BE2C (cell line): ENCODE measurements around the gene H2AZ2.

ENCODE experiments used
- DNase-seq: peaks from one replicate; pipeline ENCODE4 v3.0.0-alpha.2; 2020
- H3K27me3 ChIP-seq: fragments of 250-450 bp; sonication (Bioruptor Pico); 2 replicates; pipeline ENCODE4 v1.5.1; 2020; ENCODE audit warnings: mild to moderate bottlenecking
- H3K36me3 ChIP-seq: fragments of 250-450 bp; sonication (Bioruptor Pico); 2 replicates; pipeline ENCODE4 v1.5.1; 2020; ENCODE audit warnings: mild to moderate bottlenecking
- H3K4me1 ChIP-seq: fragments of 250-450 bp; sonication (Bioruptor Pico); 2 replicates; pipeline ENCODE4 v1.5.1; 2020
- H3K4me3 ChIP-seq: 2 replicates; pipeline ENCODE4 v1.5.1; 2011; ENCODE audit warnings: low read depth, low read length
- H3K9me3 ChIP-seq: fragments of 250-450 bp; sonication (Bioruptor Pico); 2 replicates; pipeline ENCODE4 v1.5.1; 2020
- TF ChIP-seq, protein P1 (sequence below): IDR thresholded peaks from 2 replicates; pipeline ENCODE4 v1.5.1; 2012; ENCODE audit warnings: mild to moderate bottlenecking, low read depth, low read length

Gene H2AZ2

GRCh38 chr7:44796504-44797328 lies 51.2 kb downstream of the H2AZ2 start, which contains the start of gene PPIA:
TSS of gene PPIA (plus strand) at chr7:44796681. CDS start at chr7:44796725, 44 bp downstream.
- DNase-seq = peak; percentile 99
- Histone ChIP-seq H3K36me3 (peaks cover 52% of the 10 kb centered on the region), H3K9me3 (no peaks in the 10 kb centered on the region), H3K4me3 (peak within 1 kb of the TSS; percentile 99), H3K27me3 (no peaks in the 10 kb centered on the region), H3K4me1 (no peaks in the 10 kb centered on the region)
- TF ChIP-seq, protein P1, sequence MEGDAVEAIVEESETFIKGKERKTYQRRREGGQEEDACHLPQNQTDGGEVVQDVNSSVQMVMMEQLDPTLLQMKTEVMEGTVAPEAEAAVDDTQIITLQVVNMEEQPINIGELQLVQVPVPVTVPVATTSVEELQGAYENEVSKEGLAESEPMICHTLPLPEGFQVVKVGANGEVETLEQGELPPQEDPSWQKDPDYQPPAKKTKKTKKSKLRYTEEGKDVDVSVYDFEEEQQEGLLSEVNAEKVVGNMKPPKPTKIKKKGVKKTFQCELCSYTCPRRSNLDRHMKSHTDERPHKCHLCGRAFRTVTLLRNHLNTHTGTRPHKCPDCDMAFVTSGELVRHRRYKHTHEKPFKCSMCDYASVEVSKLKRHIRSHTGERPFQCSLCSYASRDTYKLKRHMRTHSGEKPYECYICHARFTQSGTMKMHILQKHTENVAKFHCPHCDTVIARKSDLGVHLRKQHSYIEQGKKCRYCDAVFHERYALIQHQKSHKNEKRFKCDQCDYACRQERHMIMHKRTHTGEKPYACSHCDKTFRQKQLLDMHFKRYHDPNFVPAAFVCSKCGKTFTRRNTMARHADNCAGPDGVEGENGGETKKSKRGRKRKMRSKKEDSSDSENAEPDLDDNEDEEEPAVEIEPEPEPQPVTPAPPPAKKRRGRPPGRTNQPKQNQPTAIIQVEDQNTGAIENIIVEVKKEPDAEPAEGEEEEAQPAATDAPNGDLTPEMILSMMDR = no peak

GRCh38 chr7:44796034-44796503 lies 51.8 kb downstream of the H2AZ2 start:
- Histone ChIP-seq H3K36me3 (peaks cover 45% of the 10 kb centered on the region), H3K4me1 (no peaks in the 10 kb centered on the region), H3K4me3 (peak overlapping the region; percentile 99), H3K9me3 (no peaks in the 10 kb centered on the region), H3K27me3 (no peaks in the 10 kb centered on the region)
- TF ChIP-seq, protein P1 = no peak
- no peak for DNase-seq

DNA sequence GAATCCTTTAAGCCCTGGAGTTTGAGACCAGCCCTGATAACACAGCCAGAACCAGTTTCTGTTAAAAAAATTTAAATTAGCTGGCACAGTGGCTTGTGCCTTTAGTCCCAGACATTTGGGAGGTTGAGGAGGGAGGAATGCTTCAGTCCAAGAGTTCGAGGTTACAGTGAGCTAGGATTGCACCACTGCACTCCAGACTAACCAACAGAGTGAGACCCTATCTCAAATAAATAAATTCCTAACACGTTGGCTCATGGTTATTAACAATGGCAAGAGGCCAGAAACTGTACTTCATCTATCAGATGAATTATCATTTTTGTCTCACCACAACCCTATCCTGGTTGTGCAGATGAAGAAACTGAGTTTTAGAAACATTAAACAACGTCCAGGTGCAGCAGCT lies 53.6 kb downstream of the H2AZ2 start:
- H3K9me3 ChIP-seq = no peaks in the 10 kb centered on the region
- TF ChIP-seq, protein P1 = no peak

DNA sequence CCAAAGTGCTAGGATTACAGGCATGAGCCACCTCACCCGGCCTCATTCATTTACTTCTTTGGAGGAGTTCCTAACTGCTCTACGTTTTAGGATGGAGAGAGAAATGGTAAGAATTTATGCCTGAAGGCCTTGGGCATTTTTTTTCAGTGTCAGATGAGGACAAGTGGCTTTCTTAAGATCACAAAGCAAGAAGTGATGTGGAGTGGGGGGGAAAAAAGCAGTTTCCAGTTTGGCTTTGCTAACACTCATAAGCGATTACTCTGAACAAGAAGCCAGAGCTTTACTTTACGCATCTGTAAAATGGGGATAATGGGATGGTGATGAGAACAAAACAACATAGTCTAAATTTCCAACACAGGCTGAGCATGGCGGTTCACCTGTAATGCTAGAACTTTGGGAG lies 54.0 kb downstream of the H2AZ2 start:
- Histone ChIP-seq H3K36me3 (peaks cover 24% of the 10 kb centered on the region), H3K4me1 (no peaks in the 10 kb centered on the region)
- DNase-seq = no peak

More for the DNA sequence above, 53.6 kb downstream of the H2AZ2 start:
- H3K4me3 ChIP-seq = no peak overlapping the region
- DNase-seq = no peak
- no peaks in the 10 kb centered on the region for H3K4me1 ChIP-seq
- peaks cover 28% of the 10 kb centered on the region for H3K36me3 ChIP-seq
- H3K27me3 ChIP-seq = no peaks in the 10 kb centered on the region

GRCh38 chr7:44791278-44792219 lies 56.3 kb downstream of the H2AZ2 start:
- Histone ChIP-seq H3K9me3 (no peaks in the 10 kb centered on the region), H3K36me3 (no peaks in the 10 kb centered on the region), H3K27me3 (no peaks in the 10 kb centered on the region), H3K4me3 (no peak overlapping the region), H3K4me1 (no peaks in the 10 kb centered on the region)
- TF ChIP-seq, protein P1 = no peak
- no peak for DNase-seq

More for the DNA sequence above, 54.0 kb downstream of the H2AZ2 start:
- H3K27me3 ChIP-seq = no peaks in the 10 kb centered on the region
- no peak overlapping the region for H3K4me3 ChIP-seq
- H3K9me3 ChIP-seq = no peaks in the 10 kb centered on the region
- TF ChIP-seq, protein P1 = no peak
